Activated CD8-positive, alpha-beta memory T cell treated with anti-CD3 and anti-CD28 coated beads, Interleukin-2, amount 50 U/mL, for 4 hours (primary cell): ENCODE results near the gene FOXK2.

Source experiments
- DNase-seq: peaks from one replicate; pipeline ENCODE4 v3.0.0-alpha.2; 2020

Gene FOXK2

GRCh38 chr17:82645516-82645915 lies 126.0 kb downstream of the FOXK2 start:
- DNase-seq = no peak

GRCh38 chr17:82647593-82648164 lies 128.1 kb downstream of the FOXK2 start:
- DNase-seq = peak; percentile 46

DNA sequence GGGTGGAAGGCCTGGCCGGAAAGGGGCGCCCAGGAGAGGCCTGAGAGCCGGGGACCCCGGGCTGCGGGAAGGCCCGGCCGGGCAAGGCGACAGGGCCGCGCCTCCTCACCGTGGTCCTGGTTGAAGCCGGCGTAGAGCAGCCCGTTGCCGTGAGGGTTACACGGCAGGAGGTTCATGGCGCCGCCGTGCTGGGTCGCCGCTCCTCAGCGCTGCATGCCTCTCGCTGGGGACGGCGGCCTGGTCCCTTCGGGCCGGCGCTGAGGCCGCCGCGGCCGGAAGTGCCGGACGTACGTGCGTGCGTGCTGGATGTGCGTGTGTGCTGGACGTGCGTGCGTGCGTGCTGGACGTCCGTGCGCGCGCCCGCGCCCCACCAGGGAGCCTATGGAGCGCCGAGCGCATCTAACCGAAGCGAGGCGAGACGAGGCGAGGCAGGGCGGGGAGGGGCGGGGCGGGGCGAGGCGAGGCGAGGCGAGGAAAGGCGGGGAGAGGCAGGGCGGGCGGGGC lies 128.7 kb downstream of the FOXK2 start, which contains the start of gene WDR45B:
Gene WDR45B, minus strand, starts transcription at position 280 of the 504 bp plus-strand sequence. Its CDS starts 104 bp downstream, at position 176.
- DNase-seq = peak; percentile 88

- DNase-seq = peak; percentile 47
Observed at GRCh38 chr17:82648742-82649331, 129.3 kb downstream of the FOXK2 start.

GRCh38 chr17:82649501-82650261 lies 130.1 kb downstream of the FOXK2 start:
- DNase-seq = no peak

DNA sequence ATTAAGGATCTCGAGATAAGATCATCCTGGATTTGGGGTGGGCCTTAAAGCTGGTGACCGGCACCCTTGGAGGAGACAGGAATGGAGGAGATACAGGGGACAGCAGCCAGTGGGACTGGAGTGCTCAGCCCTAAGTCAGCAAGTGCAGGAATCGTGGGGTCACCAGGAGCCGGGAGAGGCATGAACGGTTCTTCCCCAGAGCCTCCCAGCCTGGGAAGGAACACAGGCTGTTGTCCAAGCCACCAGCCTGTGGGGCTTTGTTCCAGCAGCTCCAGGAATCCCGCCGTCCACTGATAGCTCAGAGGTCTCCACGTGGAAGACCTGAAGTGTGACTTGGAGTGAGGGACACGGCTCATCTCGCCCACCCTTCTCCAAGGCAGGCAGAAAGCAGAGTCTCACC lies 131.2 kb downstream of the FOXK2 start:
- no peak for DNase-seq

DNA sequence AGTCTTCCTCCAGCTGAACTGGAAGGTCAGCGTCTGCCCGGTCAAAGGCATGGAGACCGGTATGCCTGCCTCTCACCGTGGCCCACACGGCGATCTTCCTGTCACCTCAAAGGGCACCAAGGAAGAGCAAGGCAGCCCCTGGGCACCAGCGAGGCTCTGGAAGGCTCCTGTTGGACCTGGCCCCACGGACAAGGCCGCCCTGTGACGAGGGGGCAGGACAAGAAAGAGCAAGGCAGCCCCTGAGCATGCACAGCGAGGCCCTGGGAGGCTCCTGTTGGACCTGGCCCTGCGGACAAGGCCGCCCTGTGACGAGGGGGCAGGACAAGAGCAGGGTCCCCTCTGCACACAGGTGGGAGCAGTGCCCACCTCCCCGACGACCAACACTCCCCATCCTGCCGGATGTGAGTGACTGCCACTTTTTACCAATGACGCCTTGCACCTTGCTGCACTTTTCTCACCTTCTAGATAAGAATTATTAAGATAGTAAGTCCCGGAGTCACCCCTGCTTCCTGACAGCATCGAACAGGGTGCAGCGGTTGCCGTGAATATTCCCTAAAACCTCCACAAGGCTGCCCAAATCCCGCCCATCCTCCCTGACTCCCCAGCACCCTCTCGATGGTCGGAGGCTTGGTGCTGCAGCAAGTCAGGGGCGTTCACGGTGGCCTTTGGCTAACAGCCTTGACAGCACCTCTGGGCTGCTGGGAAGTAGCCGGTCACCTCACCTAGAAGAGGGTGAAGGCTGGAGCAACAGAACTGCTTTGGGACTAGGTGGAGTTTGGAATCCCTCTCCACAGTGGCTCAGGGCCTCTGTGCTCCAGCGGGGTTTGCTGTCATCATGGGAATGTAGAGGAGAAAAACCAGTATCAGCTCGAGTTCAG lies 134.4 kb downstream of the FOXK2 start:
- no peak for DNase-seq
